ENCODE data around the gene TMEM232.

DNA sequence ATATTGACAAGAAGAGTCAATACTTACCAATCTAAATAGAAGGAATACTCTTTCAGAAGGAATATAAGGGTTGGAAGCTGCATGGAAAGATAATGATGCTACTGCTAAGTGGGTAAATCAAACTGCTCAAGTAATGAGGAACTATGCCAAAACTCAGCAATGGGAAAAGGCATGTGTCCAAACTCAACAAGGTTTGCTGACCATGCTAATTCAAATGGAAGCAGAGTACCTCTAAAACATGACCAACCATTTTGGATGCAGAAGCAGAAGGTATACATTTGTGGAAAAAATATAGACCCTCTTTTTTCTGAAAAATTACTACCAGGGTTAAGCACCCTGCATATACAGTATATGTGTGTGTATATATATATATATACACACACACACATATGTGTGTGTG is 21.1 kb downstream of the TMEM232 start:
- TF ChIP-seq CTCF (IDR thresholded peaks at IDR 0.05; ENCODE audit: extremely low read depth in 1 of 2, insufficient read depth in 1 of 2, low read depth in 1 of 2, low read length in 2 of 2), result no peak
- no peak for TF ChIP-seq EZH2 (IDR thresholded peaks at IDR 0.05; ENCODE audit: borderline replicate concordance, low read depth, low read length, severe bottlenecking)
- no peak for TF ChIP-seq POLR2A (IDR thresholded peaks at IDR 0.05; ENCODE audit: low read depth, low read length)
- no peak for TF ChIP-seq MYC (IDR thresholded peaks at IDR 0.05; ENCODE audit: low read depth, low read length)
- TF ChIP-seq POLR2AphosphoS5 (IDR thresholded peaks at IDR 0.05; ENCODE audit: insufficient read depth, low read depth, low read length), result no peak
- no peak for TF ChIP-seq GATA2 (IDR thresholded peaks at IDR 0.05; ENCODE audit: insufficient read depth, insufficient read length, low read depth, low read length)
